Esophagus muscularis mucosa (tissue), 4 donors: Measurements from ENCODE around the gene RARB. TPM values are rescaled to one million over a fixed set of nuclear protein-coding genes. Genes with fewer than 3 reads are reported as not detected.

Experiments
- DNase-seq: peaks from one replicate; pipeline ENCODE4 v3.0.0-alpha.2; 2017; ENCODE audit errors: extremely low spot score
- H3K27ac ChIP-seq, 4 donors: fragments of 200-600 bp; sonication (generic); replicated peaks in 1 of 4; 1 replicate in 3 of 4; 2 replicates in 1 of 4; pipeline ENCODE4 v1.5.1; 2016 to 2019; ENCODE audit warnings: mild to moderate bottlenecking in 1 of 4
- H3K27me3 ChIP-seq, 4 donors: fragments of 200-600 bp; sonication (generic); one replicate each; pipeline versions ENCODE4 v1.5.1 to v1.6.0; 2016 to 2019
- H3K36me3 ChIP-seq, 4 donors: fragments of 200-600 bp; sonication (generic); one replicate each; pipeline ENCODE4 v1.5.1; 2016 to 2019
- H3K4me1 ChIP-seq, 4 donors: fragments of 200-600 bp; sonication (generic); one replicate each; pipeline ENCODE4 v1.5.1; 2016 to 2019
- H3K4me3 ChIP-seq, 4 donors: fragments of 200-600 bp; sonication (generic); 1 replicate in 2 of 4; 2 replicates in 2 of 4; pipeline ENCODE4 v1.5.1; 2016 to 2019; ENCODE audit warnings: mild to moderate bottlenecking in 4 of 4, moderate library complexity in 1 of 4
- H3K9me3 ChIP-seq, 4 donors: fragments of 200-600 bp; sonication (generic); 1 replicate in 3 of 4; 2 replicates in 1 of 4; pipeline ENCODE4 v1.5.1; 2016 to 2019
- EP300 ChIP-seq: sonication (generic); formaldehyde crosslinking; IDR thresholded peaks from one replicate; pipeline ENCODE4 v1.6.1; 2017; ENCODE audit warnings: antibody characterized with exemption
- POLR2A ChIP-seq: fragments of 450-650 bp; IDR thresholded peaks from one replicate; pipeline ENCODE4 v1.6.1; 2017; ENCODE audit warnings: antibody characterized with exemption, moderate library complexity, mild to moderate bottlenecking, low read depth
- POLR2AphosphoS5 ChIP-seq, 2 donors: sonication (generic); formaldehyde crosslinking; IDR thresholded peaks; one replicate each; pipeline ENCODE4 v1.6.1; 2017; ENCODE audit warnings: antibody characterized with exemption in 2 of 2
- WGBS: methylation state at CpG from one replicate; pipeline ENCODE4 v1.1.5; 2018; 5-methylcytosine and 5-hydroxymethylcytosine counted together
- intact Hi-C: fragments of 100-400 bp; cut with DNase I; formaldehyde crosslinking; loops from one replicate; pipeline ENCODE4 v1.15.1; 2023
- total RNA-seq, 4 donors: library from RNA; depleted of rRNA; stranded (reverse); fragments of >200 nt; gene quantifications; one replicate each; pipeline versions ENCODE4 v1.1.0 to v1.2.1, GENCODE V29; 2016
- TF ChIP-seq, protein P1 (sequence below), 3 experiments: fragments of 200-600 bp in 2 of 3; fragments of 450-650 bp in 1 of 3; sonication (generic) in 2 of 3; IDR thresholded peaks; one replicate each; pipeline ENCODE4 v1.5.1; 2017 to 2019; ENCODE audit warnings: antibody characterized with exemption in 3 of 3, mild to moderate bottlenecking in 2 of 3, moderate library complexity in 1 of 3

Gene RARB
- total RNA-seq, 4 donors from 2014 or later, result 29.2 to 51.9 (median 40.9) TPM

DNA sequence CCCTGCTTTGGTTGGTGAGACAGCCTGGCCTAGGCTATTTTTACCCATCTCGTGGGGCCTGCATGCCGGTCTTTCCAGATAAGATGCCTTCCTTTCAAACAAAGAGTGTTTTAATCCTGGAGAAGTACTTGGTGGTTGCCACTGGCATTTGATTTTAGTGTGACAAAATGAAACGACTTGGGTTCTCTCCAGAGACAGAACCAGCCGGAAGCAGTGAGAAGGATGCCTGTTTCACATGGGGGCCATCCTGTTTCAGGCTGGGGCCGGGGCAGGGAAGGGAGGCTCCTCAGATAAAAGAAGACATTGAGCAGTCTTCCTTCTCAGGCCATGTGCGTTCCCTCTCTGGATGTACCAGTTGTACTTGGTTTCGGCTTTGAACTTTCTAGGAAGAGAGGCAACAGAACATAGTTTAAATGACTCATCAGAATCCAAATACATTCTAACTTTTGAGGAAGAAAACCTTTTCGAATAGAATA, 161.8 kb downstream of the RARB start:
- no peak for TF ChIP-seq POLR2A
- TF ChIP-seq EP300, result no peak
- TF ChIP-seq, protein P1, sequence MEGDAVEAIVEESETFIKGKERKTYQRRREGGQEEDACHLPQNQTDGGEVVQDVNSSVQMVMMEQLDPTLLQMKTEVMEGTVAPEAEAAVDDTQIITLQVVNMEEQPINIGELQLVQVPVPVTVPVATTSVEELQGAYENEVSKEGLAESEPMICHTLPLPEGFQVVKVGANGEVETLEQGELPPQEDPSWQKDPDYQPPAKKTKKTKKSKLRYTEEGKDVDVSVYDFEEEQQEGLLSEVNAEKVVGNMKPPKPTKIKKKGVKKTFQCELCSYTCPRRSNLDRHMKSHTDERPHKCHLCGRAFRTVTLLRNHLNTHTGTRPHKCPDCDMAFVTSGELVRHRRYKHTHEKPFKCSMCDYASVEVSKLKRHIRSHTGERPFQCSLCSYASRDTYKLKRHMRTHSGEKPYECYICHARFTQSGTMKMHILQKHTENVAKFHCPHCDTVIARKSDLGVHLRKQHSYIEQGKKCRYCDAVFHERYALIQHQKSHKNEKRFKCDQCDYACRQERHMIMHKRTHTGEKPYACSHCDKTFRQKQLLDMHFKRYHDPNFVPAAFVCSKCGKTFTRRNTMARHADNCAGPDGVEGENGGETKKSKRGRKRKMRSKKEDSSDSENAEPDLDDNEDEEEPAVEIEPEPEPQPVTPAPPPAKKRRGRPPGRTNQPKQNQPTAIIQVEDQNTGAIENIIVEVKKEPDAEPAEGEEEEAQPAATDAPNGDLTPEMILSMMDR (IDR thresholded peaks at IDR 0.05), result no peak
- TF ChIP-seq POLR2AphosphoS5 (IDR thresholded peaks at IDR 0.05), result no peak
- Histone ChIP-seq H3K9me3 (no peaks in the 10 kb centered on the region), H3K27me3 (no peaks in the 10 kb centered on the region), H3K27ac (peak overlapping the region in 3 of 4 donors; percentile 16 to 41 (median 36)), H3K36me3 (peaks cover 0 to 9% (median 1%) of the 10 kb centered on the region in 4 donors), H3K4me3 (no peak overlapping the region), H3K4me1 (peaks cover 42 to 54% (median 48%) of the 10 kb centered on the region in 4 donors)
- peak; percentile 79 for DNase-seq
- 79% methylated on average over 8 of the region's 8 CpGs for WGBS
- intact Hi-C loops, result loop anchor here (5.0 to 10.0 kb wide), 4 partner anchors 163 to 628 kb away; partner anchors contain the start of gene RARB

GRCh38 chr3:25592510-25592968, 164.5 kb downstream of the RARB start:
- peaks cover 35 to 72% (median 64%) of the 10 kb centered on the region in 4 donors for H3K4me1 ChIP-seq
- intact Hi-C loops, result loop anchor here (5.0 to 10.0 kb wide), 4 partner anchors 165 to 630 kb away; partner anchors contain the start of gene RARB
- WGBS, result 30% methylated on average over 3 of the region's 3 CpGs
- no peak for DNase-seq
- no peaks in the 10 kb centered on the region for H3K27me3 ChIP-seq
- peak overlapping the region; percentile 68 to 71 (median 69) for H3K27ac ChIP-seq
- H3K9me3 ChIP-seq, result no peaks in the 10 kb centered on the region
- peaks cover 0 to 15% (median 11%) of the 10 kb centered on the region in 4 donors for H3K36me3 ChIP-seq
- H3K4me3 ChIP-seq, result no peak overlapping the region
- TF ChIP-seq, protein P1 (IDR thresholded peaks at IDR 0.05), result peak in 1 of 3 experiments; percentile 26
- TF ChIP-seq POLR2AphosphoS5 (IDR thresholded peaks at IDR 0.05) (peak in 1 of 2 donors; percentile 6), POLR2A (no peak)

DNA sequence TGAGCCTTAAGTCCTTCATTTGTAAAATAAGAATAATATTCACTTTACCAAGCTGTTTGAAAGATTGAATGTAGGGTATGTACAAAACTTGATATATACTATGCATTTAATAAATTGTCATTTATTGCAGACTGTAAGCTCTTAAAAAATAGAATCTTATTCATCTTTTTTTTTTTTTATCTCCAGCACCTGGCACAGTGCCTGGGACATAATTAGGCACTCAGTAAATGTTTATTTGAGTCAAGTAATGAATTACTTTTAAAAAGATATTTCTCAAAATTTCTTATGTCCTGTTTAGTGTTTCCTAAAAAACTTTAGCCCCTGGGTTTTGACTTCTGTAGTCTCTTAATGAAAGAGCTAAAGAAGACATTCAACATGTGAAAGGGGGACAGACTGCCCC, 164.9 kb downstream of the RARB start:
- DNase-seq, result no peak
- Histone ChIP-seq H3K36me3 (peaks cover 0 to 20% (median 11%) of the 10 kb centered on the region in 4 donors), H3K4me3 (no peak overlapping the region), H3K9me3 (no peaks in the 10 kb centered on the region), H3K4me1 (peaks cover 34 to 77% (median 69%) of the 10 kb centered on the region in 4 donors), H3K27me3 (no peaks in the 10 kb centered on the region), H3K27ac (peak overlapping the region; percentile 68 to 71 (median 69))
- TF ChIP-seq POLR2A (no peak), EP300 (no peak), POLR2AphosphoS5 (IDR thresholded peaks at IDR 0.05) (no peak)
- TF ChIP-seq, protein P1 (IDR thresholded peaks at IDR 0.05), result no peak
- intact Hi-C loops, result loop anchor here (5.0 to 10.0 kb wide), 4 partner anchors 166 to 631 kb away; partner anchors contain the start of gene RARB

GRCh38 chr3:25594007-25594502, 166.0 kb downstream of the RARB start:
- WGBS, result 0% methylated on average over 1 of the region's 1 CpG
- no peak for TF ChIP-seq EP300
- TF ChIP-seq POLR2AphosphoS5 (IDR thresholded peaks at IDR 0.05), result peak in 1 of 2 donors; percentile 15
- TF ChIP-seq POLR2A, result no peak
- TF ChIP-seq, protein P1 (IDR thresholded peaks at IDR 0.05), result peak; percentile 82 to 91 (median 87)
- Histone ChIP-seq H3K9me3 (no peaks in the 10 kb centered on the region), H3K27me3 (no peaks in the 10 kb centered on the region), H3K4me1 (peaks cover 28 to 84% (median 76%) of the 10 kb centered on the region in 4 donors), H3K4me3 (no peak overlapping the region), H3K36me3 (peaks cover 0 to 30% (median 15%) of the 10 kb centered on the region in 4 donors), H3K27ac (peak overlapping the region; percentile 68 to 71 (median 69))
- intact Hi-C loops, result loop anchor here (5.0 to 10.0 kb wide), 4 partner anchors 167 to 632 kb away; partner anchors contain the start of gene RARB
- no peak for DNase-seq
